T-helper 2 cell treated with Interferon-gamma antibody and Interleukin-4, amounts not matched to agents 5 μg/mL and 100 μg/mL, for 36 hours (primary cell): ENCODE data around the gene JAKMIP1.

Experiments used
- DNase-seq: peaks from one replicate; pipeline ENCODE4 v3.0.0; 2021; ENCODE audit warnings: low spot score
- H3K27ac Mint-ChIP-seq: one replicate; pipeline ENCODE4 v1.8.0; 2021; ENCODE audit warnings: mild to moderate bottlenecking, mixed read lengths
- H3K27me3 Mint-ChIP-seq: one replicate; pipeline ENCODE4 v1.8.0; 2021; ENCODE audit warnings: low read depth, mixed read lengths
- H3K36me3 Mint-ChIP-seq: one replicate; pipeline ENCODE4 v1.8.0; 2021; ENCODE audit warnings: low read depth, mixed read lengths
- H3K4me1 Mint-ChIP-seq: one replicate; pipeline ENCODE4 v1.8.0; 2021; ENCODE audit warnings: low read depth, mixed read lengths
- H3K4me3 Mint-ChIP-seq: one replicate; pipeline ENCODE4 v1.8.0; 2022; ENCODE audit warnings: mild to moderate bottlenecking, moderate library complexity, mixed read lengths
- H3K9me3 Mint-ChIP-seq: one replicate; pipeline ENCODE4 v1.8.0; 2021; ENCODE audit warnings: mixed read lengths

The JAKMIP1 gene

GRCh38 chr4:6043188-6043587 is 157.2 kb downstream of the JAKMIP1 start:
- no peak for DNase-seq
- no peaks in the 10 kb centered on the region for H3K36me3 Mint-ChIP-seq
- no peaks in the 10 kb centered on the region for H3K27me3 Mint-ChIP-seq
- H3K4me1 Mint-ChIP-seq = peaks cover 20% of the 10 kb centered on the region
- no peaks in the 10 kb centered on the region for H3K9me3 Mint-ChIP-seq
- H3K27ac Mint-ChIP-seq = no peak overlapping the region
- H3K4me3 Mint-ChIP-seq = no peak overlapping the region

DNA sequence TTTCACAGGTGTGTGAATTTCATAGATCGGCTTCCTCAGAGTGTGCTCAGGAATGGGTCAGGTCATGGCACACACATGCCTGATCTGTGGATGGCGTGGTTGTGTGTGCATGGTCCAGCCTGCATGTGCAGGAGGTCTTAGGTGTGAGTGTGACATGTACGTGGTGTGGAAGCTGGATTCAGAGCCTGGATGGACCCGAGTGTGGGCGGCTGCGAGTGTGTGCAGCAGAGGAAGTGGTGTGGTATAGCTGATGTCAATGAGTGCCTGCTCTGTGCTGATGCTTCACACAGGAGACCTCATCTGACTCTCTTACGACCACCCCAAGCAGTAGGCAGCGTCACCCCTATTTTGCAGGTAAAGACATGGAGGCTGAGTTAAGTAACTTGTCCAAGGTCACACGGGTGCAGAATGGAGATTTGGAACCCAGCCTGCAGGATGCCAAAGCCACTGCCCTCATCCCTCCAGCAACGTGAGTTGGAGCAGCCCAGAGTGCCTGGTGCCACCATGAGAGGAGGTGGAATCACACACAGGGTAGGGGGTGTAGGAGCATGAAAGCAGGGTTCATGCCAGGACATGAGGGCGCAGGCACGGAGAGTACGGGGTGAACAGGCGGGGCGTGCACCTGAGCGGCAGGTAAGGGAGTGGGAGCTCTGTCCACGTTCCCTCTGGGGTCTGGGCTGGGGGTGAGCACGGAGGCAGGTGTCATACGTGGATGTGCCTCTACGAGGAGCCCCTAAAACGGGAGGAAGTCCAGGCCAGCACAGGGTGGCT is 157.9 kb downstream of the JAKMIP1 start:
- no peak overlapping the region for H3K27ac Mint-ChIP-seq
- no peaks in the 10 kb centered on the region for H3K36me3 Mint-ChIP-seq
- DNase-seq = no peak
- no peak overlapping the region for H3K4me3 Mint-ChIP-seq
- H3K9me3 Mint-ChIP-seq = no peaks in the 10 kb centered on the region
- H3K4me1 Mint-ChIP-seq = peaks cover 20% of the 10 kb centered on the region
- H3K27me3 Mint-ChIP-seq = no peaks in the 10 kb centered on the region

- H3K9me3 Mint-ChIP-seq = no peaks in the 10 kb centered on the region
- no peaks in the 10 kb centered on the region for H3K36me3 Mint-ChIP-seq
- H3K27me3 Mint-ChIP-seq = no peaks in the 10 kb centered on the region
- no peak overlapping the region for H3K27ac Mint-ChIP-seq
- no peak overlapping the region for H3K4me3 Mint-ChIP-seq
- peaks cover 20% of the 10 kb centered on the region for H3K4me1 Mint-ChIP-seq
- DNase-seq = no peak
Measured at GRCh38 chr4:6041800-6042199, 158.5 kb downstream of the JAKMIP1 start.

- Mint-ChIP-seq H3K4me1 (peaks cover 16% of the 10 kb centered on the region), H3K36me3 (no peaks in the 10 kb centered on the region), H3K27me3 (no peaks in the 10 kb centered on the region), H3K27ac (no peak overlapping the region), H3K9me3 (no peaks in the 10 kb centered on the region), H3K4me3 (no peak overlapping the region)
- no peak for DNase-seq
Measured at GRCh38 chr4:6038711-6039110, 161.6 kb downstream of the JAKMIP1 start.

- no peak overlapping the region for H3K4me3 Mint-ChIP-seq
- H3K4me1 Mint-ChIP-seq = no peaks in the 10 kb centered on the region
- no peaks in the 10 kb centered on the region for H3K9me3 Mint-ChIP-seq
- no peak overlapping the region for H3K27ac Mint-ChIP-seq
- H3K27me3 Mint-ChIP-seq = no peaks in the 10 kb centered on the region
- no peak for DNase-seq
- H3K36me3 Mint-ChIP-seq = no peaks in the 10 kb centered on the region
Measured at GRCh38 chr4:6035786-6036185, 164.6 kb downstream of the JAKMIP1 start.

DNA sequence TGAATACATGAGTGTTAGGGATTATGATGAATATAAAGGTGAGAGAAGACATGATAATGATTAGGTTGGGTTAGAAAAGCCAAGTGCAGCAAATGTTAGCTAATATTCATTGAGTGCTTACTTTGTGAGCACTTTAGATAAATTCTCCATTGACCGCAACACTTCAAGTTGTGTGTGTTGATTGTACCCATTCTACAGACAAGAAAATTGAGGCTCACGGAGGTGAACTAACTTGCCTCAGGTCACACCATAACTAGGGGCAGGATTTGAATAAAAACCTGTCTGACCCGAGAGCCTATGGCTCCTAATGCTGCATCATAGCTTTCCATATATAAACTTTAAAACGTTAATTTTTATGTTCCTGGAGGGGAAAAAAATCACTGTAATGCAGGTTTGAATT is 167.0 kb downstream of the JAKMIP1 start:
- no peak overlapping the region for H3K27ac Mint-ChIP-seq
- no peak for DNase-seq
- no peaks in the 10 kb centered on the region for H3K36me3 Mint-ChIP-seq
- H3K27me3 Mint-ChIP-seq = no peaks in the 10 kb centered on the region
- H3K4me1 Mint-ChIP-seq = no peaks in the 10 kb centered on the region
- H3K9me3 Mint-ChIP-seq = no peaks in the 10 kb centered on the region
- H3K4me3 Mint-ChIP-seq = no peak overlapping the region

DNA sequence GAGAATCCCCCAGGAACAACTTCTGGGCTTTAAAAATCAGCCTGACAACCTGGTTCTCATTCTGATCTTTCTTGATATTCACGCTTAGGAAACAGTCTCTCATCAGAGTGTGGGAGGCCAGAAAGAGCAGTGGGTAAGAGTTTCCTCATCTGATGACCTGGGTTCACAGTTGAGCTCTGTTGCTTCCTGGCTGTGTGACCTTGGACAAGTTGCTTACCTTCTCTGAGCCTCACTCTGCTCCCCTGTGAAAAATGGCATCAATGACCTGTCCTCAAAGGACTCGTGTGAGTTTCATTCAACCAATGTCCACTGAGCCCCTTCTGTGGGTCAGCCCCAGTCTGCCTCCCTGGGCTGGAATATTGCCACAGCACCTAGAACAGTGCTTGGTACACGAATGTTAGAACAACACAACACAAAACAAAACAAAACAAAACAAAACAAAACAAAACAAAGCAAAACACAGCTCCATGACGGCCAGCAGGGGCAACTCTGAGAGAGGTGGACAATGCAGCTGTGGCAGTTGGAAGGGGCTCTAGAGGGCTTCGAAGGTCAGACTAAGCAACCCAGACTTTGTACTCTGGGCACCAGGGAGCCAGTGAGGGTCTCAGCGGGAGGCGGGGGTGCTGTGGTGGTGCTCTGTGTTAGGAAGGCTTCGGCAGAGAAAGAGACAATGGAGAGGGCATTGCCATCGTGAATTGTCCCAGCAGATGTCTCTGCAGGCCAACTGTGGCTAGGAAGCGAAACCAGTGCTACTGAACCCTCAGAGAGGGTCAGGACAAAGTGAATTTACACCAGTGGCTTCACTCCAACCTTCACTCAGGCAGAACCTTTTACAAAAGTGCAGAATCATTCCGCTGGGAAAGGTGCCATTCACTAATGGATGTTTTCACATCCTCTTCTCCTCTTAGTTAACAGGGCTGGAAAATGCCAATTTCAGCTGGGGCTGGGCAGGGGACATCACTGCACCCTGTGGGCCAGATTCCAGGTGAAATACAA is 167.8 kb downstream of the JAKMIP1 start:
- H3K4me3 Mint-ChIP-seq = no peak overlapping the region
- H3K27ac Mint-ChIP-seq = no peak overlapping the region
- H3K36me3 Mint-ChIP-seq = no peaks in the 10 kb centered on the region
- H3K9me3 Mint-ChIP-seq = no peaks in the 10 kb centered on the region
- no peak for DNase-seq
- H3K27me3 Mint-ChIP-seq = no peaks in the 10 kb centered on the region
- H3K4me1 Mint-ChIP-seq = no peaks in the 10 kb centered on the region

GRCh38 chr4:6031846-6032245 is 168.5 kb downstream of the JAKMIP1 start:
- no peaks in the 10 kb centered on the region for H3K27me3 Mint-ChIP-seq
- H3K4me3 Mint-ChIP-seq = no peak overlapping the region
- DNase-seq = no peak
- no peaks in the 10 kb centered on the region for H3K36me3 Mint-ChIP-seq
- H3K4me1 Mint-ChIP-seq = no peaks in the 10 kb centered on the region
- no peaks in the 10 kb centered on the region for H3K9me3 Mint-ChIP-seq
- no peak overlapping the region for H3K27ac Mint-ChIP-seq

GRCh38 chr4:6030679-6031078 is 169.7 kb downstream of the JAKMIP1 start:
- Mint-ChIP-seq H3K4me3 (no peak overlapping the region), H3K27me3 (no peaks in the 10 kb centered on the region), H3K9me3 (no peaks in the 10 kb centered on the region), H3K4me1 (no peaks in the 10 kb centered on the region), H3K36me3 (no peaks in the 10 kb centered on the region), H3K27ac (no peak overlapping the region)
- no peak for DNase-seq

GRCh38 chr4:6029254-6029653 is 171.1 kb downstream of the JAKMIP1 start:
- no peaks in the 10 kb centered on the region for H3K27me3 Mint-ChIP-seq
- H3K27ac Mint-ChIP-seq = no peak overlapping the region
- H3K4me3 Mint-ChIP-seq = no peak overlapping the region
- DNase-seq = no peak
- H3K9me3 Mint-ChIP-seq = no peaks in the 10 kb centered on the region
- H3K4me1 Mint-ChIP-seq = no peaks in the 10 kb centered on the region
- no peaks in the 10 kb centered on the region for H3K36me3 Mint-ChIP-seq

GRCh38 chr4:6028168-6028567 is 172.2 kb downstream of the JAKMIP1 start:
- no peak overlapping the region for H3K4me3 Mint-ChIP-seq
- no peaks in the 10 kb centered on the region for H3K9me3 Mint-ChIP-seq
- no peaks in the 10 kb centered on the region for H3K36me3 Mint-ChIP-seq
- no peaks in the 10 kb centered on the region for H3K27me3 Mint-ChIP-seq
- H3K27ac Mint-ChIP-seq = no peak overlapping the region
- H3K4me1 Mint-ChIP-seq = no peaks in the 10 kb centered on the region
- DNase-seq = no peak

DNA sequence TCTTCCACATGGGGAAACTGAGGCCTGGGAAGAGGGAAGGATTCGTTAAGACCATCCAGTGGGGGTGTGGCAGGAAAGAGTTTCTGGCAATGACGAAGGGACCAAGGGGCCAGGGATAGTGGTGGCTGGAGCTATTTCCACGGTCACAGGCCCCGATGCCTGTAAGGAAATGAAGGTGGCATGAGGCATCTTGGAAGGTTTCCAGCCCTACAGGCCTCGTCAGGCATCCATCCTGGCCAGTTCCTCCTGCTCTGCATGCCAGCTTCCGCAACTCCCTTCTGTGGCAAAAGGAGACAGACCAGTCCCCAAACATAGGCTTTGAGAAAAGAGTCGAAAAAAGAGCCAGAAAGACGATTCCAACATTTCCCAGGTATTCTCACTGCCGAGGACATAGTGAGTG is 173.0 kb downstream of the JAKMIP1 start:
- no peak for DNase-seq
- Mint-ChIP-seq H3K9me3 (no peaks in the 10 kb centered on the region), H3K27me3 (no peaks in the 10 kb centered on the region), H3K4me1 (no peaks in the 10 kb centered on the region), H3K36me3 (no peaks in the 10 kb centered on the region), H3K27ac (no peak overlapping the region), H3K4me3 (no peak overlapping the region)

GRCh38 chr4:6024313-6024960 is 175.9 kb downstream of the JAKMIP1 start:
- Mint-ChIP-seq H3K4me1 (no peaks in the 10 kb centered on the region), H3K4me3 (no peak overlapping the region), H3K27me3 (no peaks in the 10 kb centered on the region), H3K36me3 (no peaks in the 10 kb centered on the region), H3K27ac (no peak overlapping the region), H3K9me3 (no peaks in the 10 kb centered on the region)
- no peak for DNase-seq

DNA sequence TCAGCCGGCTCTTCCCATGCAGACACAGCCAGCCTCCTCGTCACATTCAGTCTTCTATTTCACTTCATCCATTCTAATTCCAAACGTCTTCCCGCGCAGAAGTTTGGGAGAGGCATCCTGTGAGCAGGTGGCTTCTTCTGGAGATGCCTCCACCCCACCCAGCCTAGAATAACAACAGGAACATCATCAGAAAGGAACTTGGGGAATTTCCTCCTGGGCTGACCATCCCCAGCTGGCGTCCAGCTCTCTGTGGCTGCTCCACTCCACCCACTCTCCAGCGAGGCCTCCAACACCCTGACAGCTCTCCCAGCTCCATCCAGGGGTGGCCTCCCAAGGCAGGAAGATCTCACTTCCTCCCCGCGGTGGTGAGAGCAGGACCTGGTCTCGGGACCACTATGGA is 176.6 kb downstream of the JAKMIP1 start:
- no peaks in the 10 kb centered on the region for H3K36me3 Mint-ChIP-seq
- H3K27me3 Mint-ChIP-seq = no peaks in the 10 kb centered on the region
- H3K27ac Mint-ChIP-seq = no peak overlapping the region
- no peak for DNase-seq
- no peak overlapping the region for H3K4me3 Mint-ChIP-seq
- H3K4me1 Mint-ChIP-seq = no peaks in the 10 kb centered on the region
- H3K9me3 Mint-ChIP-seq = no peaks in the 10 kb centered on the region
